Measurements from ENCODE around the gene LIMS1. TPM values are rescaled to one million over a fixed set of nuclear protein-coding genes. Genes with fewer than 3 reads are reported as not detected.
"Not testable (repeated sequence)": the region's sequence is repeated elsewhere in the genome, so short reads cannot be mapped to it uniquely, and the experiment has no call there.

The LIMS1 gene
- total and polyA plus RNA-seq, 3 donors from 2014 or later: 44.8 to 110 (median 94.1) TPM

GRCh38 chr2:108653425-108653824 is 119.2 kb downstream of the LIMS1 start:
- H3K9me3 ChIP-seq; H3K27ac ChIP-seq; H3K4me3 ChIP-seq; H3K4me1 ChIP-seq; H3K36me3 ChIP-seq (ENCODE audit: low read depth, missing control alignments); DNase-seq; H3K27me3 ChIP-seq; intact Hi-C loops (cut with DNase I; ENCODE audit: low total_unique reads): not testable (repeated sequence)
- 50 to 61% methylated on average over 1 to 2 of the region's 8 CpGs for WGBS, 2 donors

- H3K9me3 ChIP-seq; H3K36me3 ChIP-seq (ENCODE audit: low read depth, missing control alignments); DNase-seq; H3K27ac ChIP-seq; H3K4me1 ChIP-seq; intact Hi-C loops (cut with DNase I; ENCODE audit: low total_unique reads); H3K27me3 ChIP-seq; H3K4me3 ChIP-seq: not testable (repeated sequence)
- WGBS, 2 donors: 30 to 63% methylated on average over 2 to 5 of the region's 6 CpGs
These were observed 119.6 kb downstream of the LIMS1 start for GRCh38 chr2:108653849-108654248.

GRCh38 chr2:108654521-108655125 is 120.4 kb downstream of the LIMS1 start:
- peak overlapping the region in 1 of 2 donors; percentile 56 for H3K27ac ChIP-seq
- DNase-seq: peak; percentile 89
- H3K27me3 ChIP-seq; H3K4me1 ChIP-seq; H3K9me3 ChIP-seq; intact Hi-C loops (cut with DNase I; ENCODE audit: low total_unique reads); H3K36me3 ChIP-seq (ENCODE audit: low read depth, missing control alignments); H3K4me3 ChIP-seq: not testable (repeated sequence)
- WGBS, 2 donors: 20% methylated on average over 2 of the region's 13 CpGs; no CpG with 5 or more reads in 1 of the 2 donors

- WGBS, 2 donors: no CpG with 5 or more reads among the region's 13 CpGs
- DNase-seq; H3K27me3 ChIP-seq; H3K4me3 ChIP-seq; H3K4me1 ChIP-seq; H3K27ac ChIP-seq; H3K9me3 ChIP-seq; intact Hi-C loops (cut with DNase I; ENCODE audit: low total_unique reads); H3K36me3 ChIP-seq (ENCODE audit: low read depth, missing control alignments): not testable (repeated sequence)
These were observed 121.0 kb downstream of the LIMS1 start for GRCh38 chr2:108655270-108655669.

- H3K27ac ChIP-seq; intact Hi-C loops (cut with DNase I; ENCODE audit: low total_unique reads); DNase-seq; H3K36me3 ChIP-seq (ENCODE audit: low read depth, missing control alignments); H3K9me3 ChIP-seq; H3K4me1 ChIP-seq; H3K27me3 ChIP-seq; H3K4me3 ChIP-seq: not testable (repeated sequence)
These were observed 122.0 kb downstream of the LIMS1 start for GRCh38 chr2:108656282-108656681.

- WGBS, 2 donors: 71 to 81% methylated on average over 4 of the region's 4 CpGs
- DNase-seq; H3K27me3 ChIP-seq; H3K4me3 ChIP-seq; intact Hi-C loops (cut with DNase I; ENCODE audit: low total_unique reads); H3K4me1 ChIP-seq; H3K27ac ChIP-seq; H3K36me3 ChIP-seq (ENCODE audit: low read depth, missing control alignments); H3K9me3 ChIP-seq: not testable (repeated sequence)
These were observed 123.2 kb downstream of the LIMS1 start for GRCh38 chr2:108657517-108657916.

GRCh38 chr2:108658553-108658952 is 124.3 kb downstream of the LIMS1 start:
- 93 to 95% methylated on average over 5 to 6 of the region's 7 CpGs for WGBS, 2 donors
- H3K4me1 ChIP-seq; H3K4me3 ChIP-seq; H3K27ac ChIP-seq; intact Hi-C loops (cut with DNase I; ENCODE audit: low total_unique reads); H3K27me3 ChIP-seq; H3K36me3 ChIP-seq (ENCODE audit: low read depth, missing control alignments); H3K9me3 ChIP-seq; DNase-seq: not testable (repeated sequence)

DNA sequence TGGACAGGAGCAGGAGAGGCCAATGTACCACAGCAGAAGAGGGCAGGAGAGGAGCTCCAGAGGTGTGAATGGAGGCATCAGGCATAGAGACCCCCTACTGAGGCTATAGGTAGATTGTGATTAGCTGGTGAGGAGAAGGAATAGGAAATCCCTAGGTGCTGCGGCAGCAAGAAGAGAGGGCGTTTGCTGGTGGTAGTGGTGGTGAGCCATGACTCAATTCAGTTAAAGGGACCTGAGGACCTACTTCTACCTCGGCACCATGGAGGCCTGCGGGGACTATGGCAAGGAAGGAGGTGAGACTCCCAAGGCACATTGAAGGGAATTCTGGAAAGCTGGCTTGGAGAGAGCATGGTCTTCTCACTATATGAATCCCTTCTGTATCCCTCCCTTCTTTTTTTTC is 127.2 kb downstream of the LIMS1 start:
- H3K9me3 ChIP-seq; intact Hi-C loops (cut with DNase I; ENCODE audit: low total_unique reads); H3K36me3 ChIP-seq (ENCODE audit: low read depth, missing control alignments); H3K4me1 ChIP-seq; H3K4me3 ChIP-seq; H3K27me3 ChIP-seq; DNase-seq: not testable (repeated sequence)
- peak overlapping the region in 1 of 2 donors; percentile 74 for H3K27ac ChIP-seq
- WGBS, 2 donors: 61 to 73% methylated on average over 4 of the region's 4 CpGs

- H3K4me3 ChIP-seq; H3K27me3 ChIP-seq; H3K9me3 ChIP-seq; H3K36me3 ChIP-seq (ENCODE audit: low read depth, missing control alignments); intact Hi-C loops (cut with DNase I; ENCODE audit: low total_unique reads); H3K4me1 ChIP-seq: not testable (repeated sequence)
- H3K27ac ChIP-seq: peak overlapping the region in 1 of 2 donors; percentile 74
- WGBS, 2 donors: 24 to 49% methylated on average over 5 of the region's 5 CpGs
- DNase-seq: peak; percentile 58
These were observed 127.9 kb downstream of the LIMS1 start for GRCh38 chr2:108662207-108662612.

DNA sequence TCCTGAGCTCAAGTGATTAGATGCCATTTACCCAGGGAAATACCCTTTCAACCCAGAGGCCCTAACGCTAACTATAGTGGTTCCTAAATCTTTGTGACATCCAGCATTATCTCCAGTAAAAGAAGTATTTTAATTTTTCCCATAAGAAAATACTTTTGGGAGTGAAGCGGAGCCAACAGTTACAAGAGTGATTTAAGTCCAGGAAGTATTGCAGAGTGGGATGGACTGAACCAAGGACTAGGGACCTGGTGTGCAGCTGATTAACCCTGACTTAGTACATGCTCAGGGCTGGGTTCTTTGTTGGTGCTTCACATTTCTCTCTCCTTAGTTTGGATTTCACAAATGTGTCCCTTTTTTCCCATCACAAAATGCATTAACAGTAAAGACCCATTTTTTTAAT is 129.1 kb downstream of the LIMS1 start:
- intact Hi-C loops (cut with DNase I; ENCODE audit: low total_unique reads); H3K4me1 ChIP-seq; H3K36me3 ChIP-seq (ENCODE audit: low read depth, missing control alignments); H3K27me3 ChIP-seq; DNase-seq; H3K9me3 ChIP-seq; H3K4me3 ChIP-seq; H3K27ac ChIP-seq: not testable (repeated sequence)
- 66 to 75% methylated on average over 2 of the region's 2 CpGs for WGBS, 2 donors

- H3K9me3 ChIP-seq; H3K27me3 ChIP-seq; DNase-seq; intact Hi-C loops (cut with DNase I; ENCODE audit: low total_unique reads); H3K4me1 ChIP-seq; H3K27ac ChIP-seq; H3K36me3 ChIP-seq (ENCODE audit: low read depth, missing control alignments); H3K4me3 ChIP-seq: not testable (repeated sequence)
- WGBS, 2 donors: 81 to 87% methylated on average over 3 of the region's 3 CpGs
These were observed 129.8 kb downstream of the LIMS1 start for GRCh38 chr2:108664089-108664488.

DNA sequence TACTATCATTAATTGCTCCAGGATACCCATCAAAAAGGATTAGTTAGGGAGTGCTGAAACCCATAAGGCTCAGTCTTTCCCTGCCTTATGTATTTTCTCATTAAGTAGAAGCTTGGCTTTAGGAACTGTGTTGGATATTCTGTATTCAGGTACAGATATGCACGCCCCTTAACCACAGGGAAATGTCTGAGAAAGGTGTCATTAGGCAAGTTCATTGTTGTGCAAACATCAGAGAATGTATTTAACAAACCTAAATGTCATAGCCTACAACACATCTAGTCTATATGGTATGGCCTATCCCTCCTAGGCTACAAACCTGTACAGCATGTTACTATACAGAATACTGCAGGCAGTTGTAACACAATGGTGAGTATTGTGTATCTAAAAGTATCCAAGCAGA is 130.7 kb downstream of the LIMS1 start:
- H3K9me3 ChIP-seq; intact Hi-C loops (cut with DNase I; ENCODE audit: low total_unique reads); H3K27me3 ChIP-seq; H3K36me3 ChIP-seq (ENCODE audit: low read depth, missing control alignments); H3K4me1 ChIP-seq; H3K27ac ChIP-seq; H3K4me3 ChIP-seq; DNase-seq: not testable (repeated sequence)
- 81 to 100% methylated on average over 1 of the region's 1 CpG for WGBS, 2 donors

GRCh38 chr2:108665975-108666374 is 131.7 kb downstream of the LIMS1 start:
- 100% methylated on average over 2 of the region's 4 CpGs; no CpG with 5 or more reads in 1 of the 2 donors for WGBS, 2 donors
- DNase-seq; H3K27me3 ChIP-seq; H3K9me3 ChIP-seq; H3K36me3 ChIP-seq (ENCODE audit: low read depth, missing control alignments); intact Hi-C loops (cut with DNase I; ENCODE audit: low total_unique reads); H3K27ac ChIP-seq; H3K4me3 ChIP-seq; H3K4me1 ChIP-seq: not testable (repeated sequence)
